Duodenal mucosa (tissue), 2 donors: ENCODE measurements around the gene DEFB127.
"Not testable (repeated sequence)": the region's sequence is repeated elsewhere in the genome, so short reads cannot be mapped to it uniquely, and the experiment has no call there.

Experiments
- H3K27ac ChIP-seq: one replicate; pipeline ENCODE4 v1.7.0; 2013; ENCODE audit warnings: low read depth, low read length
- H3K27me3 ChIP-seq, 2 donors: one replicate each; pipeline ENCODE4 v1.7.0; 2013; ENCODE audit warnings: low read length in 2 of 2, control low read depth in 1 of 2; ENCODE audit not compliant: insufficient read depth in 2 of 2, control insufficient read depth in 1 of 2
- H3K36me3 ChIP-seq, 2 donors: one replicate each; pipeline ENCODE4 v1.7.0; 2013; ENCODE audit warnings: low read length in 2 of 2, control low read depth in 1 of 2; ENCODE audit not compliant: insufficient read depth in 2 of 2, control insufficient read depth in 1 of 2
- H3K4me1 ChIP-seq, 2 donors: one replicate each; pipeline ENCODE4 v1.7.0; 2013; ENCODE audit warnings: low read length in 2 of 2, control low read depth in 1 of 2; ENCODE audit not compliant: insufficient read depth in 2 of 2, control insufficient read depth in 1 of 2
- H3K4me3 ChIP-seq, 2 donors: one replicate each; pipeline ENCODE4 v1.7.0; 2013; ENCODE audit warnings: low read length in 2 of 2, low read depth in 1 of 2
- H3K9ac ChIP-seq, 2 donors: one replicate each; pipeline ENCODE4 v1.7.0; 2013; ENCODE audit warnings: low read length in 2 of 2, low read depth in 1 of 2
- H3K9me3 ChIP-seq, 2 donors: one replicate each; pipeline ENCODE4 v1.7.0; 2013; ENCODE audit warnings: low read length in 2 of 2, control low read depth in 1 of 2; ENCODE audit not compliant: control insufficient read depth in 1 of 2

Gene DEFB127

GRCh38 chr20:184288-184687 is 27.0 kb downstream of the DEFB127 start:
- Histone ChIP-seq H3K27me3 (no peaks in the 10 kb centered on the region), H3K4me3 (no peak overlapping the region), H3K9me3 (no peaks in the 10 kb centered on the region), H3K9ac (no peak overlapping the region), H3K36me3 (no peaks in the 10 kb centered on the region), H3K27ac (no peak overlapping the region), H3K4me1 (no peaks in the 10 kb centered on the region)

GRCh38 chr20:187733-188132 is 30.5 kb downstream of the DEFB127 start:
- H3K9me3 ChIP-seq: no peaks in the 10 kb centered on the region
- no peaks in the 10 kb centered on the region for H3K36me3 ChIP-seq
- H3K27me3 ChIP-seq: no peaks in the 10 kb centered on the region
- H3K9ac ChIP-seq: no peak overlapping the region
- H3K4me1 ChIP-seq: no peaks in the 10 kb centered on the region
- no peak overlapping the region for H3K27ac ChIP-seq
- no peak overlapping the region for H3K4me3 ChIP-seq

GRCh38 chr20:189611-190010 is 32.4 kb downstream of the DEFB127 start, which contains the start of gene DEFB128:
Gene DEFB128, minus strand, starts transcription at chr20:189711. Its CDS starts 88 bp downstream, at chr20:189623.
- no peaks in the 10 kb centered on the region for H3K36me3 ChIP-seq
- no peaks in the 10 kb centered on the region for H3K9me3 ChIP-seq
- no peaks in the 10 kb centered on the region for H3K27me3 ChIP-seq
- H3K4me3 ChIP-seq: no peak within 1 kb of the TSS
- H3K27ac ChIP-seq: no peak within 1 kb of the TSS
- H3K4me1 ChIP-seq: no peaks in the 10 kb centered on the region
- H3K9ac ChIP-seq: no peak within 1 kb of the TSS

GRCh38 chr20:198225-198624 is 41.0 kb downstream of the DEFB127 start:
- H3K9ac ChIP-seq: no peak overlapping the region
- H3K4me3 ChIP-seq: no peak overlapping the region
- H3K27me3 ChIP-seq: no peaks in the 10 kb centered on the region
- H3K4me1 ChIP-seq: no peaks in the 10 kb centered on the region
- H3K9me3 ChIP-seq: no peaks in the 10 kb centered on the region
- H3K36me3 ChIP-seq: no peaks in the 10 kb centered on the region
- H3K27ac ChIP-seq: no peak overlapping the region

GRCh38 chr20:199996-200395 is 42.7 kb downstream of the DEFB127 start:
- H3K4me3 ChIP-seq: no peak overlapping the region
- H3K27me3 ChIP-seq: no peaks in the 10 kb centered on the region
- no peaks in the 10 kb centered on the region for H3K36me3 ChIP-seq
- no peak overlapping the region for H3K9ac ChIP-seq
- H3K27ac ChIP-seq: no peak overlapping the region
- no peaks in the 10 kb centered on the region for H3K9me3 ChIP-seq
- H3K4me1 ChIP-seq: no peaks in the 10 kb centered on the region

GRCh38 chr20:203630-204029 is 46.4 kb downstream of the DEFB127 start:
- H3K27ac ChIP-seq, H3K4me3 ChIP-seq, H3K27me3 ChIP-seq, H3K4me1 ChIP-seq, H3K9me3 ChIP-seq, H3K9ac ChIP-seq, H3K36me3 ChIP-seq: not testable (repeated sequence)
